Prostate gland (tissue), 2 donors: ENCODE measurements around the gene CD274.

ENCODE experiments used
- CTCF ChIP-seq, 4 experiments: fragments of 200-600 bp in 2 of 4; fragments of 450-650 bp in 2 of 4; sonication (generic) in 2 of 4; IDR thresholded peaks; 1 replicate in 3 of 4; 2 replicates in 1 of 4; pipeline ENCODE4 v1.5.1; 2016 to 2019; ENCODE audit warnings: antibody characterized with exemption in 4 of 4, mild to moderate bottlenecking in 2 of 4, moderate library complexity in 2 of 4
- POLR2A ChIP-seq: fragments of 450-650 bp; IDR thresholded peaks from one replicate; pipeline ENCODE4 v1.6.1; 2016; ENCODE audit warnings: antibody characterized with exemption, mild to moderate bottlenecking
- POLR2AphosphoS5 ChIP-seq: sonication (generic); formaldehyde crosslinking; IDR thresholded peaks from one replicate; pipeline ENCODE4 v1.6.1; 2017; ENCODE audit warnings: antibody characterized with exemption

- TF ChIP-seq CTCF (IDR thresholded peaks at IDR 0.05) (no peak), POLR2AphosphoS5 (no peak), POLR2A (no peak)
These were observed 2.3 kb upstream of the CD274 start for GRCh38 chr9:5448016-5448415.
